HK-2 (cell line): Measurements from ENCODE around the gene POU6F1.
"Not testable (repeated sequence)": the region's sequence is repeated elsewhere in the genome, so short reads cannot be mapped to it uniquely, and the experiment has no call there.

Experiments
- DNase-seq: peaks from one replicate; pipeline ENCODE4 v3.0.0-alpha.2; 2018; ENCODE audit not compliant: unreplicated experiment

Gene POU6F1

GRCh38 chr12:51227112-51227511 is 9.2 kb upstream of the POU6F1 start:
- DNase-seq, result not testable (repeated sequence)

GRCh38 chr12:51225771-51226170 is 7.9 kb upstream of the POU6F1 start:
- no peak for DNase-seq

- no peak for DNase-seq
Observed at GRCh38 chr12:51225234-51225633, 7.4 kb upstream of the POU6F1 start.

- no peak for DNase-seq
Observed at GRCh38 chr12:51224625-51225024, 6.8 kb upstream of the POU6F1 start.

DNA sequence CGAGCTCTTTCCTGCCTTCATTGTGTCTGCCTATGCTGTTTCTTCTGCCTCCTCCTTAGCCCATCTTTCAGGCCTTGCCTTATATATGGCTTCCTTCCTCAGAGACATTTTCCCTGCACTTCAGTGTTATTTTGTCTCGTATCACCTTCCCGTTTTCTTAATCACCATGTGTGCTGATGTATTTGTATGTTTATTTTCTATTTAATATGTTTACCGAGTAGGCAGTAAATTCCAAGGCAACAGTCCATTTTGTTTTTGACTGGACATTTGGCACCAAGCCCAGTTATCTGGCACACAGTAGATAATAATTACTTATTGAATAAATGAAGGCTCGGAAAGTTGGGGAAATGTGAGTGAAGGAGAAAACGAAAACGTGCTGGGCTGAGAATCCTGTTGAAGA is 4.6 kb upstream of the POU6F1 start:
- no peak for DNase-seq

DNA sequence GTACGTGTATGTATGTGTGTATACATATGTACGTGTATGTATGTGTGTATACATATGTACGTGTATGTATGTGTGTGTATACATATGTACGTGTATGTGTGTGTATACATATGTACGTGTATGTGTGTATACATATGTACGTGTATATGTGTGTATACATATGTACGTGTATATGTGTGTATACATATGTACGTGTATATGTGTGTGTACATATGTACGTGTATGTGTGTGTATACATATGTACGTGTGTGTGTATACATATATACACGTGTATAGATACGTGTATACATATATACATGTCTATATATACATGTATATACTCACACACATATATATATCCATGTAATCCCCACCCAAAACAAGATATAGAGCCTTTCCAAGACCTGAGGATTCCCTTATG is 2.0 kb upstream of the POU6F1 start:
- DNase-seq, result not testable (repeated sequence)

- no peak for DNase-seq
Observed at GRCh38 chr12:51219322-51219721, 1.5 kb upstream of the POU6F1 start.

DNA sequence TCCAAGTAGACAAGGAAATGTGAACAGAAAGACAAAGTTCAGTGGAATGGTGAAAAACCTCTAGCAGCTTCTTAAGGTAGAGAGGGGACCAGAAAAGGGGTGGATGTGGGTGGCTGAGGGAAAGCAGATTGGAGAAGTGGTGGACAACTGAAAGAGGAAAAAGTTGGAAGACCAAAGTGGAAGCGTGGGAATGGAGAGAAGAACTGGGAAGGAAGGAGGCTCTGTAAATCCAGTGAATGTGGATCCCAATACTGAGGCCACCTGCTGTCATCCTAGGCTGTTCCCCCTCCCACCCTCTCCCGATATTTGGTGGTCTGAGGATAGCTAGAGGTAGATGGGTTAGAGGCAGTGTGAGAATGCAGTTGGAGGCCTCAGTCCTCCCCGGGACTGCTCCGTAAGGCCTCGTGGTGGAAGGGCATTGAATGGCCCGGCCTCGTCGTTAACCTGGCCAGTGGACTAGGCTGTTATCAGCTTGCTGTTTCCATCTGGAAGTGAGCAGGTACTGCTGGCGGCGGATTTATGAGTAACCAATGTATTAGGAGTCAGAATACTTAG is 822 bp upstream of the POU6F1 start:
- peak; percentile 56 for DNase-seq

GRCh38 chr12:51217133-51217967 is 512 bp downstream of the POU6F1 start:
- peak; percentile 40 for DNase-seq

DNA sequence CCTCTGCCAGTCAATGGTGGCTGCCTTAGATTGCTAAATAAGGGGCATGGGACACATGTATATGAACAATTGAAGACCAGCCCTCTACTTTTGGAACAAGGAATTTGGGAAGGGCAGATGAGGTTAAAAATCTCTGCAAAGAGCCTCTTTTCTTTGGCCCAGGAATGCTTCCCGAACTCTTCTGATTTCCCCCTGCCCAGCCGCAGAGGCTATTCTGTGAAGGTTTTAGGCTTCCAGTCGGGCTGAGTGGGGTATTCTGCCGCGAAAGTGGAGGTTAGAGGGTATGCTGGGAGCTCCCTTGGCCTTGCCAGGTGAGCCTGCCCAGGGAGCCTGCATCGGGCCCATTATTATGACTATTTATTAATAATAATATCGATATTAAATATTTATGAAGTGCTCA is 1.2 kb downstream of the POU6F1 start:
- no peak for DNase-seq

GRCh38 chr12:51214895-51215294 is 3.0 kb downstream of the POU6F1 start:
- no peak for DNase-seq

DNA sequence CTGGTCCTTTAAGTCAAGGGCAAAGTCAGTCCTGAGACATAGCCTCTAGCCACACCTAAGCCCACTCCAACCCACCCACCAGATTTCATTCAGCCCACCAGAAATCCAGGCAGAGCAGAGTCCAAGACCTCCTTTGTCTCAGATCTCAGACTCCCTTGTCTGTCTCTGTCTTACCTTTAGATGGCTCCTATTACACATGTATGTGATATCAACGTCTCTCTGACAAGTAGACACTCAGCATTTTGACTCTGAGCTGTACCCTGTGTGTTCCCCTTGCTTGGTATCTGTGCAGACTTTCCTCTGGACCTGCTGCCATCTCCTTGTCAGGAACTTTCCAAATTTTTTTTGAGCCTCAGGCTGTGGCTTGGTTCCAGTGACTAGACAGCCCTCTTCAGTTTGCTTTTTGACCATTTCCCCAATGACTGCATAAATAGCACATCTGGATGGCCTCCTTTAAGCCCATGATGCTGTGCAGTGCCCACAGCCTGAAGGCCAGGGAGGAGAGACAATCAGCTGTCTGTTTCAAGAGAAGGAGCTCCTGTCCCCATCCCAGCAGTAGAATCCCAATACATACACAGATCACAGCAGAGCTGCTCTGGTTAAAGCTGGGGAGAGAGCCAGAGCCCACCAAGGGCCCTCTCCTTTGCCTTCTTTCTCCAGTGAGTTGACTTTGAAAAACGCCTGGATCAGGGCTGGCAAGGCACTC is 7.0 kb downstream of the POU6F1 start:
- no peak for DNase-seq

- DNase-seq, result no peak
Observed at GRCh38 chr12:51209259-51209658, 8.6 kb downstream of the POU6F1 start.

DNA sequence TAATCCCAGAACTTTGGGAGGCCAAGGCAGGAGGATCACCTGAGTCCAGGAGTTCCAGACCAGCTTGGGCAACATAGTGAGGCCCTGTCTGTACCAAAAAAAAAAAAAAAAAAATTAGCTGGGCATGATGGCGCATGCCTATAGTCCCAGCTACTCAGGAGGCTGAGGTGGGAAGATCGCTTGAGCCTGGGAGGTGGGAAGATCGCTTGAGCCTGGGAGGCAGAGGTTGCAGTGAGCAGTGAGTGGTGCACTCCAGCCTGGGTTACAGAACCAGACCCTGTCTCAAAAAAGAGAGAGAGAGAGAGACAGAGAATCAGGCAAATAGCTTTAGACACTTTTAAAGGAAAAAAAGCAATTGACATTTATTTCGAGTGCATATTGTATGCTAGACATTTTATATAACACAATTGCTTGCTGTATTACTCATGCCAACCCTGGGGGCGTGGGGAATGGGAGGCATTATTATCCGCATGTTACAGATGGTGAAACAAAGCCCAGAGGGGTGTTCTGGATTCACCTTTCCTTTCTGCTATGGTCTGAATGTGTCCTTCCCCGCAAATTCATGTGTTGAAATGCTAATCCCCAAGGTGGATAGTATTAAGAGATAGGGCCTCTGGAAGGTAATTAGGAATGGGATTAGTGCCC is 9.7 kb downstream of the POU6F1 start:
- DNase-seq, result no peak

DNA sequence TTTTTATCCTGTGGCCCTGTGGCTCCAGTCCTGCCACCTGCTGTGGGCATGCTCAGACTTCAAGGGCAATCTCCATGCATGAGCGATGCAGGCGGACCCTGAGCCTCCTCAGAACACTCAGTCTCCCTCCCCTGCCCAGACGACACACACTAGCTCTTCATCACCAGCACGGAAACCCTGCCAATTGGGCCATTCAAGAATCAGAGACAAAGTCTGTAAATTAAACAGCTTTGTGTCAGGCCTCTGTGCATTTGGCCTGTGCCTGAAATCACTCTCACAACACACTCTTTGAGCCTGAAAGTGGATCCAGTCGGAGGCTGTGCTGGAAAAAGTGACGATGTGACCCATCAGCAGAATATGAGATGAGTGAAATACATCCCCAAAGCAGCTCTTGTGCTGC is 12.5 kb downstream of the POU6F1 start:
- no peak for DNase-seq

- DNase-seq, result no peak
Observed at GRCh38 chr12:51202718-51203117, 15.1 kb downstream of the POU6F1 start.

- DNase-seq, result no peak
Observed at GRCh38 chr12:51200806-51201205, 17.1 kb downstream of the POU6F1 start.

DNA sequence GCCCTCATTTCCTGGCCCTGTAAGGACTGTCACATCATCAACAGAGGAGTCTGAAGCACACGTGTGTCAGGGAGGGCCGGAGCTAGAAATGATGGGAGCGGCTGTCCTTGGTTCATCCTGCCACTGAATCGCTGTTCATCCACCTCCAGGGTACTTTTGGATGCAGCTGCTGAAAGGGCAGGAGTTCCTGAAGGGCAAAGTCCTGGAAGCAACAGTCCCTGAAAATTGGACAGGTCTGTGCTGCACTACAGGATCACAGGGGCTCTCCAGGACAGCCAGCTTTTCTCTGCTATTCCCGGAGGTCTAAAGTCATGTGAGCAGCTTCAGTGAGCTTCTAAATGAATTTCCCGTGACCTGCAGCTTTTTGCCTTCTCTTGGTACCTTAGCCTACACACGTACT is 17.7 kb downstream of the POU6F1 start:
- no peak for DNase-seq

GRCh38 chr12:51199366-51199945 is 18.4 kb downstream of the POU6F1 start:
- no peak for DNase-seq

GRCh38 chr12:51198568-51199365 is 19.1 kb downstream of the POU6F1 start:
- no peak for DNase-seq
